Heart right ventricle (tissue), 16 donors: ENCODE measurements around the gene MAGEB4. TPM values are rescaled to one million over a fixed set of nuclear protein-coding genes. Genes with fewer than 3 reads are reported as not detected.

Experiments
- ATAC-seq, 8 donors: fragments of 200-7000 bp; cut with Tn5 transposase; one replicate each; pipeline ENCODE4 v1.9.1; 2020; ENCODE audit warnings: mild to moderate bottlenecking in 8 of 8, moderate library complexity in 8 of 8, moderate number of reproducible peaks in 1 of 8
- DNase-seq, 2 donors: peaks; one replicate each; pipeline ENCODE4 v3.0.0-alpha.2; 2020
- H3K27ac ChIP-seq, 10 donors: fragments of 200-600 bp; sonication (generic) in 2 of 10; one replicate each; pipeline versions ENCODE4 v1.5.0 to v1.8.0; 2020 to 2022; ENCODE audit warnings: mild to moderate bottlenecking in 3 of 10
- H3K27me3 ChIP-seq, 7 donors: fragments of 200-600 bp; one replicate each; pipeline ENCODE4 v1.8.0; 2021 to 2022; ENCODE audit warnings: mild to moderate bottlenecking in 2 of 7
- H3K36me3 ChIP-seq, 9 donors: fragments of 200-600 bp; sonication (generic) in 1 of 9; one replicate each; pipeline versions ENCODE4 v1.5.0 to v1.8.0; 2020 to 2022; ENCODE audit warnings: mild to moderate bottlenecking in 2 of 9
- H3K4me1 ChIP-seq, 9 donors: fragments of 200-600 bp; sonication (generic) in 1 of 9; one replicate each; pipeline versions ENCODE4 v1.5.0 to v1.8.0; 2020 to 2022; ENCODE audit warnings: mild to moderate bottlenecking in 4 of 9
- H3K4me3 ChIP-seq, 10 donors: fragments of 200-600 bp; sonication (generic) in 2 of 10; one replicate each; pipeline versions ENCODE4 v1.5.0 to v1.8.0; 2020 to 2022; ENCODE audit warnings: mild to moderate bottlenecking in 7 of 10, moderate library complexity in 2 of 10
- H3K9me3 ChIP-seq, 11 donors: fragments of 200-600 bp in 10 of 11; sonication (generic) in 2 of 11; one replicate each; pipeline versions ENCODE4 v1.5.0 to v1.8.0; 2013 to 2022; ENCODE audit warnings: mild to moderate bottlenecking in 2 of 11, control low read depth in 1 of 11, moderate library complexity in 1 of 11
- CTCF ChIP-seq, 9 donors: fragments of 200-600 bp; sonication (generic) in 2 of 9; IDR thresholded peaks; one replicate each; pipeline versions ENCODE4 v1.5.0 to v1.8.0; 2021 to 2022; ENCODE audit warnings: antibody characterized with exemption in 9 of 9, mild to moderate bottlenecking in 5 of 9, moderate library complexity in 1 of 9
- WGBS, 2 donors: extraction: QIAGEN DNeasy Blood & Tissue Kit; methylation state at CpG; one replicate each; pipeline ENCODE4 v1.1.7; 2013; ENCODE audit warnings: inconsistent platforms in 1 of 2; 5-methylcytosine and 5-hydroxymethylcytosine counted together
- intact Hi-C, 10 donors: fragments of 100-400 bp; cut with DNase I; formaldehyde crosslinking; loops; one replicate each; pipeline versions ENCODE4 v1.11.1 to v1.14.2; 2022
- polyA plus RNA-seq, 2 donors: library from polyadenylated mRNA; stranded (reverse); fragments of 200-250 nt; gene quantifications; one replicate each; pipeline ENCODE4 v1.2.3, GENCODE V29; 2013
- total RNA-seq, 10 donors: library from RNA; stranded (reverse); fragmentation: NEBNext Ultra II Directional in 3 of 10; extraction: Animal tissue kit (Norgen Biotek cat#: 25700) in 3 of 10; gene quantifications; one replicate each; pipeline versions ENCODE4 v1.2.1 to v1.2.4, GENCODE V29; 2021 to 2023
- donor health status: Arrhythmogenic right ventricular cardiomyopathy.
- donor health status: ischemic (EF 13 %, LVEDD 7.1; RV severe dilation, severe dysfunction).
- donor health status: healthy with polysubstance abuse.
- donor health status: DM: no; HTN: yes; CAD: no.
- donor health status: DM: no; HTN: no; CAD: no.
- donor health status: ischemic (EF 25% LVEDD 6.9; RV normal size, moderate dysfunction).
- donor health status: ischemic (EF 25% LVEDD 5.7; RV mildly dilated, moderate dysfunction).
- donor health status: healthy.
- donor health status: DM: yes; HTN: yes; CAD: no.
- donor health status: Ischemic cardiomyopathy.
- donor health status: ischemic (EF 35%, LVEDD 5.7; RV mildly dilated, moderate dysfunction).
- donor health status: nonischemic (EF 11% LVEDD 7.7; RV severe dilation, severe dysfunction).
- donor health status: DM: yes; HTN: yes; CAD: no.
- donor health status: PGD.
- donor health status: ischemic (EF 29% LVEDD 5.4; RV normal size, mild dysfunction).
- donor health status: nonischemic (EF 23%, LVEDD 6.1; RV moderate dilation, normal function).

The MAGEB4 gene
- total and polyA plus RNA-seq, 12 donors = not detected

GRCh38 chrX:30259927-30260326, 18.1 kb downstream of the MAGEB4 start:
- no peak for TF ChIP-seq CTCF (IDR thresholded peaks at IDR 0.05)
- no peak overlapping the region for H3K4me3 ChIP-seq
- H3K27me3 ChIP-seq = peaks cover 0 to 21% (median 0%) of the 10 kb centered on the region in 7 donors
- WGBS, 2 donors = 81 to 84% methylated on average over 2 of the region's 2 CpGs
- ATAC-seq (no peak), DNase-seq (no peak)
- H3K27ac ChIP-seq = no peak overlapping the region
- no peaks in the 10 kb centered on the region for H3K4me1 ChIP-seq
- H3K36me3 ChIP-seq = no peaks in the 10 kb centered on the region
- no peaks in the 10 kb centered on the region for H3K9me3 ChIP-seq
- intact Hi-C loops = no loop called here

- TF ChIP-seq CTCF (IDR thresholded peaks at IDR 0.05) = no peak
- no peaks in the 10 kb centered on the region for H3K4me1 ChIP-seq
- no peak overlapping the region for H3K27ac ChIP-seq
- intact Hi-C loops = no loop called here
- H3K36me3 ChIP-seq = no peaks in the 10 kb centered on the region
- ATAC-seq (no peak), DNase-seq (no peak)
- no peak overlapping the region for H3K4me3 ChIP-seq
- no peaks in the 10 kb centered on the region for H3K9me3 ChIP-seq
- H3K27me3 ChIP-seq = peaks cover 0 to 22% (median 0%) of the 10 kb centered on the region in 7 donors
These were observed 19.2 kb downstream of the MAGEB4 start for GRCh38 chrX:30261012-30261411.

GRCh38 chrX:30262763-30263162, 21.0 kb downstream of the MAGEB4 start:
- no peak for DNase-seq
- WGBS, 2 donors = 85 to 94% methylated on average over 1 of the region's 1 CpG
- Histone ChIP-seq H3K4me1 (no peaks in the 10 kb centered on the region), H3K36me3 (no peaks in the 10 kb centered on the region), H3K9me3 (no peaks in the 10 kb centered on the region), H3K27ac (no peak overlapping the region), H3K4me3 (no peak overlapping the region), H3K27me3 (peaks cover 0 to 22% (median 0%) of the 10 kb centered on the region in 7 donors)
- no peak for TF ChIP-seq CTCF (IDR thresholded peaks at IDR 0.05)
- intact Hi-C loops = no loop called here
- ATAC-seq = no peak

GRCh38 chrX:30270639-30271038, 28.8 kb downstream of the MAGEB4 start:
- 85 to 92% methylated on average over 3 of the region's 3 CpGs for WGBS, 2 donors
- no peak for DNase-seq
- Histone ChIP-seq H3K27me3 (peaks cover 0 to 31% (median 0%) of the 10 kb centered on the region in 7 donors), H3K9me3 (no peaks in the 10 kb centered on the region), H3K4me1 (no peaks in the 10 kb centered on the region), H3K4me3 (no peak overlapping the region), H3K27ac (no peak overlapping the region), H3K36me3 (no peaks in the 10 kb centered on the region)
- intact Hi-C loops = loop anchor here in 5 of 10 donors (10.0 kb wide), 2 partner anchors 224 to 234 kb away; no protein-coding TSS in a partner anchor
- TF ChIP-seq CTCF (IDR thresholded peaks at IDR 0.05) = no peak
- ATAC-seq = no peak
